HT-29 (cell line): ENCODE results near the gene TEKTIP1. TPM values are rescaled to one million over a fixed set of nuclear protein-coding genes. Genes with fewer than 3 reads are reported as not detected.
"Not testable (repeated sequence)": the region's sequence is repeated elsewhere in the genome, so short reads cannot be mapped to it uniquely, and the experiment has no call there.

Experiments
- DNase-seq: peaks from one replicate; pipeline ENCODE4 v3.0.0-alpha.2; 2015; ENCODE audit warnings: low spot score
- total RNA-seq: library from RNA; depleted of rRNA; stranded (reverse); fragments of >200 nt; shearing (Covaris generic); gene quantifications from 2 replicates; pipeline ENCODE4 v1.2.3, GENCODE V29; 2014

Gene TEKTIP1
- total RNA-seq, 1 experiment from 2014 or later, result not detected

- DNase-seq, result no peak
Measured at GRCh38 chr19:3523361-3524077, 15.5 kb upstream of the TEKTIP1 start.

- no peak for DNase-seq
Measured at GRCh38 chr19:3524078-3524842, 14.7 kb upstream of the TEKTIP1 start.

GRCh38 chr19:3524904-3525451, 14.0 kb upstream of the TEKTIP1 start:
- no peak for DNase-seq

- no peak for DNase-seq
Measured at GRCh38 chr19:3526507-3527237, 12.3 kb upstream of the TEKTIP1 start.

GRCh38 chr19:3527238-3527910, 11.6 kb upstream of the TEKTIP1 start:
- DNase-seq, result no peak

GRCh38 chr19:3528080-3528479, 10.9 kb upstream of the TEKTIP1 start:
- DNase-seq, result no peak

- DNase-seq, result no peak
Measured at GRCh38 chr19:3528539-3529211, 10.3 kb upstream of the TEKTIP1 start.

- not testable (repeated sequence) for DNase-seq
Measured at GRCh38 chr19:3529299-3529698, 9.7 kb upstream of the TEKTIP1 start.

- DNase-seq, result no peak
Measured at GRCh38 chr19:3530389-3530788, 8.6 kb upstream of the TEKTIP1 start.

- DNase-seq, result no peak
Measured at GRCh38 chr19:3531716-3532115, 7.3 kb upstream of the TEKTIP1 start.

- no peak for DNase-seq
Measured at GRCh38 chr19:3532154-3532786, 6.7 kb upstream of the TEKTIP1 start.

- DNase-seq, result no peak
Measured at GRCh38 chr19:3533033-3533432, 5.9 kb upstream of the TEKTIP1 start.

- DNase-seq, result no peak
Measured at GRCh38 chr19:3533563-3534216, 5.3 kb upstream of the TEKTIP1 start.

- DNase-seq, result no peak
Measured at GRCh38 chr19:3534375-3535234, 4.4 kb upstream of the TEKTIP1 start.

- DNase-seq, result no peak
Measured at GRCh38 chr19:3535235-3535535, 3.8 kb upstream of the TEKTIP1 start.

- DNase-seq, result no peak
Measured at GRCh38 chr19:3535563-3535965, 3.4 kb upstream of the TEKTIP1 start.

GRCh38 chr19:3535981-3536380, 3.0 kb upstream of the TEKTIP1 start:
- DNase-seq, result no peak

- DNase-seq, result no peak
Measured at GRCh38 chr19:3536429-3537100, 2.4 kb upstream of the TEKTIP1 start.

GRCh38 chr19:3537101-3537437, 1.9 kb upstream of the TEKTIP1 start:
- DNase-seq, result no peak
